ENCODE measurements around the gene MFSD2A.
A peak's percentile ranks its signal among the peaks of the same experiment; 100 is the strongest.
"Not testable (repeated sequence)": the region's sequence is repeated elsewhere in the genome, so short reads cannot be mapped to it uniquely, and the experiment has no call there.

Gene MFSD2A

GRCh38 chr1:39940980-39941871, 13.7 kb upstream of the MFSD2A start:
- no peak for DNase-seq (ENCODE audit: low read depth in 2 of 2)

- DNase-seq (ENCODE audit: low read depth in 2 of 2): no peak
These were observed 11.3 kb upstream of the MFSD2A start for GRCh38 chr1:39943471-39944290.

DNA sequence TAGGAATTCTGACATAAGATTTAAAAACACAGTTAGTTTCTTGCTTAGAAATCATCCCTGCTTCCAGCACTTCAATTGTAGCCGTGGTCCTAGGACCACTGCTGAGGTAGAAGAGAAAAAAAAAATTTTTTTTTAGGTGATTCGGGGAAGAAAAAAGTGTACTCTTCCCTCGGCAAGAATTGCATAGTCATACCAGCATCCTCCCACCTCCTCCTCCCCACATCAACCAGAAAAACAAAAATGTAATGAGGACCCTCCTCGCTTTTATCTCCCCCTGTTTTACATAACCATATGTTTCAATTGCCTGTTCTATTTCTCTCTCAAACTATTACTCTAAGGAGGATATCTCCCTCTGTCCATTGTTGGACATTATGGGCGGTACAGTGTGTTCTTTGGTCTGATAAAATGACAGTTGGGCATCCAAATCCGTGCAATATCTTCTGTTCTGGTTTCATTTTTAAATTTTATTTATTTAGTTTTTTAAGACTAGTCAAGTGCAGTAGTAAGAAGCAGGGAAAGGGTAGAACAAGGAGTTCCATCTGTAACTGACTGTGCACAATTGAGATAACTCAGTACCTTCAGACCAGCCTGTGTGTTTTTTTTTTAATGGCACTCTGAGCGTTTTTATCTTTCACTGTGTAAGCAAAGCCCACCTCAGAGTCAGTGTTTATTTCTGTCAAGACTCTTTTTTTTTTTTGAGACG, 10.4 kb upstream of the MFSD2A start:
- DNase-seq (ENCODE audit: low read depth in 2 of 2): no peak

DNA sequence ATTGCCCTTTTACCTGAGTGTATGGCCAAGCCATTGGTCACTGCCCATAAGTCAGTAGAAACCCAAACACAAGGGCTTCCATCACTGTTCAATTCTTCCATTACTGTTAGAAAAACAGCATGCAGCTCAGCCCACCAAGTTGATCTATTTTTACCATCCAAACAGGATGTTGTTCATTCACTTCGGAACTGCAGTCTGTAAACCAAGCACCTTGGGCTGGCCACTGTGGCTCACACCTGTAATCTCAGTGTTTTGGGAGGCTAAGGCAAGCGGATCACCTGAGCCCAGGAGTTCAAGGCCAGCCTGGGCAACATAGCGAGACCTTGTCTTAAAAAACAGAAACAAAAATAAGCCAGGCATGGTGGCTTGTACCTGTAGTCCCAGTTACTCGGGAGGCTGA, 8.7 kb upstream of the MFSD2A start:
- DNase-seq (ENCODE audit: low read depth in 2 of 2): no peak

GRCh38 chr1:39947260-39947659, 7.7 kb upstream of the MFSD2A start:
- DNase-seq (ENCODE audit: low read depth in 2 of 2): no peak

DNA sequence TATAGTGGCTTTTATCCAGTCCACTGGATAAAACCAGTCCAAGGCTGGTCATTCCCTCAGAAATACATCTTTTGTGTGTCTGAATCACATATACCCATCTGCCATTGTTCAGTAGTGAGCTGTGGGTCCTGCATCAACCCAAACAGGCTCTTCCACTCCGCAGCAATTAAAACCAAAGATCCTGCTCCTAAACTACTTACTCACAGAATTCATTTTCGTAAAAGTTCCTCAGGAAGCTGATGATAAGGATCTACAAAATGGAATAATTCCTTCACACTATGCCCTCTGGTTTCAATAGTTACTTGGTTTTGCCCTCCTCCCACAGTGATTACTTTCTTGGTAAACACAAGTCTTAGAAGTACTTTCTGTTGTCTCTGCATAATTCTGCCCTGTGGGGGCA, 5.1 kb upstream of the MFSD2A start:
- DNase-seq (ENCODE audit: low read depth in 2 of 2): no peak

GRCh38 chr1:39951926-39952325, 3.0 kb upstream of the MFSD2A start:
- no peak for DNase-seq (ENCODE audit: low read depth in 2 of 2)

DNA sequence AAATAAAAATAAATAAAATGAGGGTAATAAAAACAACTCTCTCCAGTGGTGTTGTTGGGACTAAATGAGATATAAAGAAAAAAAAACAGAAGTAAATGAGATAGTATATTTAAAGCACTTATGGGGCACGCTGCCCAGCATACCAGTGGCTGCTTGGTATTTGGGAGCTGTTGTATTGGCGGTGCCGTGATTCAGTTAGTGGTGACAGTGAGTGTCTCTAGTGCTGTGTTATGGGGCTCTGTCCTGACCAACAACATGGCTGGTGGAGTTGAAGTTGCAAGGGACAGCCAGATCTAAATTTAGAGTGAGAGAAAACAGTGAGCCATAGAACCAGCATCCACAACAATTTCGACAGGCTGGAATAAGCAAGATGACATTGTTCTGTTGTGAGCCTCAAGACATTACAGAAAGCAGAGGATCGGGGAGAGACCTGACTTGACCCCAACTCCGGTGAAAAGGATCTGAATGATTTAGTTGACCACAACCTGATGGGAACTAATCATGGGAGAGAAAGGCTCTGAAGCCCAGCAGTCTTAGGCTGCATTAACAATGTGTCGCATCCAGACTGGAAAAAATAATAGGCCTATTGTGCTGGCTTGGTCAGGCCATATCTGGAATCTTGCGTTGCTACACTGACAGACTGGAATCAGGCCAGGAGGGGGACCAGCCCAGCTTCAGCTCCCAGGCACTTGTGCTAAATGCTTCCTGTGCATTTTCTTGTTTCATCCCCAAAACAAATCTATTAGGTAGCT, 2.4 kb upstream of the MFSD2A start:
- no peak for DNase-seq (ENCODE audit: low read depth in 2 of 2)

DNA sequence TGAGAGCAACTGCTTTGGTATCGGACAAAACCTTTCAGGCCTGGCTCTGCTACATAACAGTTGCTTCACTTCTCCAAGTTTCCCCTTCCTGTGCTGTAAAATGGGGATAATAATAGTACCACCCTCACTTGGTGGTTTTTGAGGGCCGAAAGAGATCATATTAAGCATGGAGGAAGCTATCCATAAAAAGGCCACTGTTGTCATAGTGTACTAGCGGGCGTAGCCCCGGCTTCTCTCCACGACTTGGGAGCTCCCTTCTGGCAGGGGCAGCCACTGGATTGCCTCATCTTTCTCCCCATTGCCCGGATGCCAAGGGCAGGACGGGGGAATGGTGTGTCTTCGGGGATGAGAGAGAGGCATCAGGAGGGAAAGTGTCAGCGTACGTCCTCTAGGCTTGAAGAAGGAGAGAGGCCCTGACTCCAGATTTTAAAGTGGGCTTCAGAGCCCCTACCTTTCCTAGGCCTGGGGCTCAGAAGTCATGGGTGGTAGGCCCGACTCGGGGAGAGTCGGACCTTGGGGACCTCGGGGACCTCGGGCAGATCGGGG, 548 bp upstream of the MFSD2A start:
- DNase-seq (ENCODE audit: low read depth in 2 of 2): no peak

- peak; percentile 30 to 50 for DNase-seq (ENCODE audit: low read depth in 2 of 2)
These were observed 898 bp downstream of the MFSD2A start for GRCh38 chr1:39955547-39956539.

GRCh38 chr1:39957299-39958015, 2.5 kb downstream of the MFSD2A start:
- DNase-seq (ENCODE audit: low read depth in 2 of 2): no peak

GRCh38 chr1:39958403-39959200, 3.7 kb downstream of the MFSD2A start:
- DNase-seq (ENCODE audit: low read depth in 2 of 2): no peak

DNA sequence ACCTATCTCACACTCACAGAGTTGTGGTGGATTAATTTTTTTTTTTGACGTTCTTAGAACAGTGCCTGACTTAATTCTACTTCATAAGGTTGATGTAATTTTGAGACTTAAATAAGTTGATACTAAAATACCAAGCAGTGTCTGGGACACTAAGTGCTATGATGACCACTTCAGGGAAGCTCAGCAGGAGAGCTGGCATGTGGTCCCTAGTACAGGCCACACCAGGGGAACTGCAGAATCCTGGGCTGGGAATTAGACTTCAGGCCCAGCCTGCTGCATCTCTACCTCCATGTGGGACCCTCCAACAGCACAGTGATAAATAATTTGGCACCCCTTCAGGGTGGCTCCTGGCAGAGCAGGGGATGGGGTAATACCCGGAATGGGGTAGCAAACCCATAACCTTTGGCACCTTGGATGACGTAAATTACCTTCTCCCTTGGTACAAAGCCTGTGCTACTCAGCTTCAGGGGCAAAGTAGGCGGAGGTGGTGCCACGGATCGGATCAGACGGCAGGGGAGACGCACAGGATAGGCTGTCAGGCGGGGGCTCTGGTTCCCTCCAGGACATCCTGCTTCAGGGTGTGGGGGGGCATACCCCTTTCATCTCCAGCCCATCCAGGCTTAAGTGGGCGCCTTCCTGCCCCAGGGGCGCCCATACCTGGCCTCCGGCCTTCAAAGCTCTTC, 4.8 kb downstream of the MFSD2A start:
- DNase-seq (ENCODE audit: low read depth in 2 of 2): no peak

DNA sequence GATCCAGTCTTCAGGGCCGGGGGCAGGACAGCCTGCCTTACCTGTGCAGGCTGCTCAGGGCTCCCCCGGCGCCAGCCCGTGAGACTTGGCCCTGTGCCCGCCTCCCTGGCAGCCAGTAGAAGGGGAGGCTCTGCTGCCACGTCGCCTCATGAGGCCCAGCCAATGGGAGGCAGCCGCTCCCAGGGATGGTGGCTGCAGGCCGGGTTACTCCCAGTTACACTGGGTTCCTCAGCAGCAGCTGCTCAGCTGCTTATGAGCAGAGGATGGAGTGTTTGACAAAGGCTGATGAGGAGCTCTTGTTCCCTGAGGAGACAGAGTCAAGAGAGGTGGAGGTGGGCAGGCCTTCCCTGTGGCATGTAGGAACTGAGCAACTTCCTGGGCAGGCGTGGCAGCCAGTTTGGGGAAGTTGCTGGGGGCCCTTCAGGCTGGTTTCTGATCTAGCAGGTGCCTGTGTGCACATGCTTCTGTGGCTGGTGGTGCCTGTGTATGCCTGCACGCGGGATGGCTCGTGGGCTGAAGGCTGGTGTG, 5.5 kb downstream of the MFSD2A start:
- no peak for DNase-seq (ENCODE audit: low read depth in 2 of 2)

- DNase-seq (ENCODE audit: low read depth in 2 of 2): no peak
These were observed 7.5 kb downstream of the MFSD2A start for GRCh38 chr1:39962450-39962825.

DNA sequence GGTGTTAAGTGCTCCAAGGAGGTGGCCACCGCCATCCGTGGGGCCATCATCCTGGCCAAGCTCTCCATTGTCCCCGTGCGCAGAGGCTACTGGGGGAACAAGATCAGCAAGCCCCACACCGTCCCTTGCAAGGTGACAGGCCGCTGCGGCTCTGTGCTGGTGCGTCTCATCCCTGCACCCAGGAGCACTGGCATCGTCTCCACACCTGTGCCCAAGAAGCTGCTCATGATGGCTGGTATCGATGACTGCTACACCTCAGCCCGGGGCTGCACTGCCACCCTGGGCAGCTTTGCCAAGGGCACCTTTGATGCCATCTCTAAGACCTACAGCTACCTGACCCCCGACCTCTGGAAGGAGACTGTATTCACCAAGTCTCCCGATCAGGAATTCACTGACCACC, 8.0 kb downstream of the MFSD2A start:
- DNase-seq (ENCODE audit: low read depth in 2 of 2): not testable (repeated sequence)

DNA sequence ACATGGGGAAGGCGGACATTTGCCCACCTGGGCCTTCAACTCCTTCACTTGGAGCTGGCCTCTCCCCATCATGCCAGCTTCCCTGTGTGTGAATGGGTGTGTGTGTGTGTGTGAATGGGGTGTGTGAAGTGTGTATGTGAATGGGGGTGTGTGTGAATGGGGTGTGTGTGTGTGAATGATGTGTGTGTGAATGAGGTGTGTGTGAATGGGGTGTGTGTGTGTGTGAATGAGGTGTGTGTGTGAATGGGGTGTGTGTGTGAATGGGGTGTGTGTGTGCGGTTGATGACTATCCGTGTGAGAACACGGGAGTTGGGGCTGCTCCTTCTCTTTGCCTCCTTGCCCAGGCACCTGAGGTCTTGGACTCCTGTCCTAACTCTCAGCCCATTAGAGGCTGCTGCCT, 9.6 kb downstream of the MFSD2A start:
- DNase-seq (ENCODE audit: low read depth in 2 of 2): no peak

- no peak for DNase-seq (ENCODE audit: low read depth in 2 of 2)
These were observed 10.1 kb downstream of the MFSD2A start for GRCh38 chr1:39965044-39965443.

All from stimulated activated CD4-positive, alpha-beta T cell treated with anti-CD3 and anti-CD28 coated beads, Interleukin-4, amount 100 ng/mL, for 48 hours (primary cell).